Thymus (tissue), 11 donors: ENCODE measurements around the gene ZNF519. TPM values are rescaled to one million over a fixed set of nuclear protein-coding genes. Genes with fewer than 3 reads are reported as not detected.
"Not testable (repeated sequence)": the region's sequence is repeated elsewhere in the genome, so short reads cannot be mapped to it uniquely, and the experiment has no call there.

ENCODE experiments used
- DNase-seq, 9 donors: peaks; one replicate each; pipeline ENCODE4 v3.0.0-alpha.2; 2013; ENCODE audit warnings: low spot score in 9 of 9, low read depth in 6 of 9, missing footprints in 1 of 9
- H3K27ac ChIP-seq, 2 donors: one replicate each; pipeline ENCODE4 v1.5.1; 2013; ENCODE audit warnings: control low read depth in 1 of 2, low read depth in 1 of 2, low read length in 1 of 2, mild to moderate bottlenecking in 1 of 2, moderate library complexity in 1 of 2
- H3K27me3 ChIP-seq, 2 donors: one replicate each; pipeline ENCODE4 v1.5.1; 2013; ENCODE audit warnings: low read length in 1 of 2; ENCODE audit not compliant: control insufficient read depth in 2 of 2, insufficient read depth in 1 of 2
- H3K36me3 ChIP-seq, 2 donors: one replicate each; pipeline ENCODE4 v1.5.1; 2013; ENCODE audit warnings: low read length in 1 of 2, mild to moderate bottlenecking in 1 of 2, moderate library complexity in 1 of 2; ENCODE audit not compliant: control insufficient read depth in 2 of 2, insufficient read depth in 2 of 2
- H3K4me1 ChIP-seq, 2 donors: one replicate each; pipeline ENCODE4 v1.5.1; 2013; ENCODE audit warnings: low read length in 2 of 2; ENCODE audit not compliant: control insufficient read depth in 2 of 2, insufficient read depth in 2 of 2
- H3K4me3 ChIP-seq, 2 donors: one replicate each; pipeline ENCODE4 v1.5.1; 2013; ENCODE audit warnings: low read length in 2 of 2, control low read depth in 1 of 2, mild to moderate bottlenecking in 1 of 2
- H3K9me3 ChIP-seq, 2 donors: one replicate each; pipeline ENCODE4 v1.5.1; 2013; ENCODE audit warnings: low read length in 1 of 2, mild to moderate bottlenecking in 1 of 2; ENCODE audit not compliant: control insufficient read depth in 2 of 2, insufficient read depth in 1 of 2
- WGBS: extraction: QIAGEN DNeasy Blood & Tissue Kit; methylation state at CpG from one replicate; pipeline ENCODE4 v1.1.7; 2013; 5-methylcytosine and 5-hydroxymethylcytosine counted together
- polyA plus RNA-seq: library from polyadenylated mRNA; stranded (reverse); fragments of 200-250 nt; gene quantifications from one replicate; pipeline ENCODE4 v1.2.3, GENCODE V29; 2013
- total RNA-seq: library from RNA; stranded (reverse); fragments of 120-200 nt; gene quantifications from one replicate; pipeline ENCODE4 v1.2.4, GENCODE V29; 2013
- donor health status: healthy.

ZNF519 gene
- total and polyA plus RNA-seq, 2 donors: 2.8 to 7.7 TPM

DNA sequence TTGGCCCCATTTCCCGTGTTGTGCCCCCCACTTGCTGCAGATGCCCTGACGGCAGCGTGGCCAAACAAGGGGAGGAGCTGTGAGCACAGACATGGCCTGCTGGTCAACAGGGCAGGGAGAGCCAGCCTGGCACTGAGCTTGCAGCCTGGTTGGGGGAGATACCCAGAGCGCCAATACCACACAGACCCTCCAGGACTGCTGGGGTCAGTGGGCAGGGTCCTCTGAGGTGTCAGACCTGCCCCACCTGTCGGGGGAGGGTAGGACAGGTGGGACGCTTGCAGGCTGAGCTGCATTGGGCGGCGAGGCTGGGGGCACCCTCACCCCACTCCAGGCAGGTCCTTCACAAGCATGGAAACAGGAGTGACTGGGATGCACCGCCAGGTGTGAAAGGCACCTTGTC is 9.9 kb upstream of the ZNF519 start:
- DNase-seq, H3K4me1 ChIP-seq, H3K27me3 ChIP-seq, H3K36me3 ChIP-seq, H3K27ac ChIP-seq, H3K9me3 ChIP-seq, H3K4me3 ChIP-seq: not testable (repeated sequence)
- WGBS: 92% methylated on average over 9 of the region's 9 CpGs

DNA sequence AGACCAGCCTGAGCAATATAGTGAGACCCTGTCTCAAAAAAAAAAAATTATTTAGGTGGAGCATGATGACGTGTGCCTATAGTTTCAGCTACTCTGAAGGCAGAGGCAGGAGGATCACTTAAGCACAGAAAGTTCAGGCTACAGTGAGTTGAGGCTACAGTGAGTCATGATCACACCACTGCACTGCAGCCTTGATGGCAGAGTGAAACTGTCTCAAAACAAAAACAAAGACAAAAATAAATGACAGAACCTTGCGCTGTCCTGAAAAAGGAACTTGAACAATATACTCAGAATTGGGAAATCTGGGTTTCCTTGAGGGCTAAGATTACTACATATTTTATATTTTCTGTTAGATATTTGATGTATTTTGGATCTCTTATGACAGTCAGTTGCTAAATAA is 7.3 kb upstream of the ZNF519 start:
- H3K27ac ChIP-seq, H3K4me3 ChIP-seq, H3K36me3 ChIP-seq, H3K4me1 ChIP-seq, H3K9me3 ChIP-seq, DNase-seq, H3K27me3 ChIP-seq: not testable (repeated sequence)
- 90% methylated on average over 2 of the region's 2 CpGs for WGBS

DNA sequence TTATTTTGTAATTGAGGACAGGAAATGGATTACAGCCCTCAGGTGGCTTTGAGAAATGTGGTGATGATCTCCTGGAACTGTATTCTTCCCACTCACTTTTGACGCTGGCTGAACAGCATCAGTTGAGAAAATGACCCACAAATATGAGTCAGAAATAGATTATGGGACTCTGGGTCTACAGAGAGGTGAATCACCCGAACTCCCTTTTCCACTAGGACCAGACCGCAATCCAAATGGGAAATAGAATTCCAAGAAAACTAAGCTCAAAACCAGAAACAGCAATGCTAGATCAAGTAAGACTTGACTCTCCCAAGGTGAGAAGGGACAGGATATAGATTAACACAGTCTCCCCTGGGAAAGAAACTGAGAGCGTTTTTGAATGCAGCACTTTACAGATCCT is 5.7 kb upstream of the ZNF519 start:
- not testable (repeated sequence) for H3K36me3 ChIP-seq, H3K27me3 ChIP-seq, DNase-seq, H3K9me3 ChIP-seq, H3K27ac ChIP-seq, H3K4me3 ChIP-seq, H3K4me1 ChIP-seq
- WGBS: 90% methylated on average over 4 of the region's 4 CpGs

DNA sequence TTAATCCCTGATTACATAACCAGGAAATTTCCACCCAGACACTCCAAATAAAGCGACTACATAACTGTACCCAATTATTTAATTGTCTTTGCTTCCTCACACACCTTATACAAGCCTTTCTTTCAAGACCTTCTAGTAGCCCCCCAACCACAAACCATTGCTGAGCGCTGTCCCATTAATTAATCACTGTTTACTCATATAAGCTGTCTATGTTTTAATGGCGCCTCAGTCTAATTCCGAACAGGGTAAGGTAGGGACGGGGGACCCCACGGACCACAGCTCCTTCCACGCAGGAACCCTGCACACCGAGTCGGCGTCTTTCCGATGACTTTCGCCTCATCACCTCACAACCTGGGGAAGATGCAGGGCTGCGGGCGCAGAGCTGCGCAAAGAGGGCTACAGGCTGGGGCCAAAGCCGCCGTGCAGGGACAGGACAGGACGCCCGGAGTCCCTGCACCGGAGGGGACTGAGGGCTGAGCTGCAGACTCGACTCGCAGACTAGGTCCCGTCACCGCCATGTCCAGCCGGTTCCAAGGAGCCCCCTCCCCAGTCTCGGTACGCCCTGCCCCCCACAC is 452 bp downstream of the ZNF519 start:
- 1% methylated on average over 22 of the region's 27 CpGs for WGBS
- H3K27ac ChIP-seq, H3K4me1 ChIP-seq, DNase-seq, H3K36me3 ChIP-seq, H3K27me3 ChIP-seq, H3K9me3 ChIP-seq: not testable (repeated sequence)
- H3K4me3 ChIP-seq: peak overlapping the region; percentile 60 to 65

DNA sequence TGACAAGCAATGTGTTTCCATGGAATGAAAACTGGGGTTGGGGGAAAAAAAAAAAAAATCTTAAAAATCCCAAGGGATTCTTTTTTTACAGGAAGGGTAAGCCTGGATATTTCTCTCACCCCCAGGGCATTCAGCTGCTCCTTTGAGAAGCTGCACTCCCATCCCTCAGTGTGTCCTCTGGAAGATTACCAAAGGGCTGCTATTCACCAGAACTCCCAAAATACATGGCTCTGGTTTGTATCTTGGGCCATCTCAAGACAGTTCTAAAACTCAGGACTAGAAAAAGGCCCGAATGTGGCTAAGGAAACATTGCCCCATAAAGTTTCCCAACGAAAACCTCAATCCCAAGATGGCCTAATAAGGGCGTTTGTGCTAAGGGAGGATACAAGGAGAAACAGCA is 1.4 kb downstream of the ZNF519 start:
- not testable (repeated sequence) for H3K27me3 ChIP-seq, H3K9me3 ChIP-seq, H3K4me3 ChIP-seq, H3K36me3 ChIP-seq, DNase-seq, H3K27ac ChIP-seq, H3K4me1 ChIP-seq
- WGBS: 89% methylated on average over 2 of the region's 3 CpGs

DNA sequence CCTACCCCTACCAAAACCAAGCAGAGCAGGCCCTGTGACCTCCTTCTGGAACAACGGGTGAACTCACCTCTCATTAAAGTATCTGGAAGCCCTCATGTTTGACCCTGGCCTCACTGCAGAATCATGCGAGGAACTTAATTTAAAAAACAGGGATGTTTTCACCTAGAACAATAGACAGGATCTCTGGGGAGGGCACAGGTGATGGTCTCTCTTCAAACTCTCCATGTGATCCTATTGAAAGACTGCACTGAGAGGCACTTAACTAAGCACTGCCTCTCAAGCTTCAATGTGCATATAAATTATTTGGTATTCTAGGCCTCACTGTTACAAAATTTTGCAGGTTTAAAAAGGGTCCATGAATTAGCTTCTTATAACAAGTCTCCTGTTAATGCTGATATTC is 7.5 kb downstream of the ZNF519 start:
- 93% methylated on average over 2 of the region's 2 CpGs for WGBS
- Histone ChIP-seq H3K4me3 (no peak overlapping the region), H3K27me3 (no peaks in the 10 kb centered on the region), H3K36me3 (no peaks in the 10 kb centered on the region), H3K27ac (no peak overlapping the region), H3K9me3 (no peaks in the 10 kb centered on the region), H3K4me1 (no peaks in the 10 kb centered on the region)
- no peak for DNase-seq

DNA sequence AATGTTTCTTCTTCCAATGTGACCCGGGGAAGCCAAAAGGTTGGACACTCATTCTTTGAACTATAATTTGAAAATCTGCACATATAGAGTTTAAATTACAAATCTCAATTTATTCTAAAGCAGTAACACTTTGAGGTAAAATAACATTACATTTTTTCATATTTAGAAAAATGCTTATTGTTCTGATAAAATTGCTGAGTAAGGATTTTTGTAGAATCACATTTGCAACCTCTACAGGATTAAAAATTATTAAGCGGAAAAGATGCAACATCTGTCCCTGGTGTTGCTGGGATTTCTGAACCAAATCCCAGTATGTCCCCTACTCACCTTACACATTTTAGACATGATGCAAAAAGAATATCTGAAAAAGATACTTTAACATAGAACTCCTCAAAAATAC is 10.1 kb downstream of the ZNF519 start:
- WGBS: 99% methylated on average over 2 of the region's 2 CpGs
- no peak for DNase-seq
- H3K36me3 ChIP-seq: no peaks in the 10 kb centered on the region

DNA sequence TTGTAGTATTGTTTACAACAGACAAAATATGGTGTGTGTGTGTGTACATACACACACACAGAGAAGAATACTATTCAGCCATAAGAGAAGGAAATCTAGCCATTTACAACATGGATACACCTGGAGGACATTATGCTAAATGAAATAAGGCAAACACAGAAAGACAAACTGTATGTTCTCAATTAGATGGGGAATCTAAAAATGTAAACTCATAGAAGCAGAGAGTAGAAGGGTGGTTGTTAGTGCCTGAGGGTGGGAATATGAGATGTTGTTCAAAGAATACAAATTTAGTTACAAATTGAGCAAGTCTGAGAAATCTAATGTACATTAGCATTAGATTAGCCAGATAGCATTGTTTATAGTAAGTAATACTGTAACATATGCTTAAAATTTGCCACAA is 11.3 kb downstream of the ZNF519 start:
- Histone ChIP-seq H3K36me3 (no peaks in the 10 kb centered on the region), H3K4me1 (no peaks in the 10 kb centered on the region), H3K27me3 (no peaks in the 10 kb centered on the region), H3K27ac (no peak overlapping the region), H3K4me3 (no peak overlapping the region), H3K9me3 (no peaks in the 10 kb centered on the region)
- no peak for DNase-seq

More for the DNA sequence above, 10.1 kb downstream of the ZNF519 start:
- Histone ChIP-seq H3K4me3 (no peak overlapping the region), H3K27ac (no peak overlapping the region), H3K27me3 (no peaks in the 10 kb centered on the region), H3K4me1 (no peaks in the 10 kb centered on the region), H3K9me3 (no peaks in the 10 kb centered on the region)

DNA sequence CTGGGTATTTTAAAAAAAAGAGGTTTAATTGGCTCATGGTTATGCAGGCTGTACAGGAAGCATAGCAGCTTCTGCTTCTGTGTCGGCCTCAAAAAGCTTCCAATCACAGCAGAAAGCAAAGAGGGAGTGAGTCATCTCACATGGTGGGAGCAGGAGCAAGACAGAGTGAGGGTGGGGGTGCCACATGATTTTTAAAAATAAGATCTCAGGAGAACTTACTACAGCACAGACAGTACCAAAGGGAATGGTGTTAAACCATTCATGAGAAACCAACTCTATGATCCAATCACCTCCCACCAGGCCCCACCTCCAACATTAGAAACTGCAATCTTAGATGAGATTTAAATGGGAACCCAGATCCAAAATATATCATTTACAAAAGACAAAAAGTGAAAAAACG is 14.6 kb downstream of the ZNF519 start:
- no peak for DNase-seq
- Histone ChIP-seq H3K4me3 (no peak overlapping the region), H3K27me3 (no peaks in the 10 kb centered on the region), H3K36me3 (no peaks in the 10 kb centered on the region), H3K9me3 (no peaks in the 10 kb centered on the region), H3K4me1 (no peaks in the 10 kb centered on the region), H3K27ac (no peak overlapping the region)
- 95% methylated on average over 2 of the region's 2 CpGs for WGBS

DNA sequence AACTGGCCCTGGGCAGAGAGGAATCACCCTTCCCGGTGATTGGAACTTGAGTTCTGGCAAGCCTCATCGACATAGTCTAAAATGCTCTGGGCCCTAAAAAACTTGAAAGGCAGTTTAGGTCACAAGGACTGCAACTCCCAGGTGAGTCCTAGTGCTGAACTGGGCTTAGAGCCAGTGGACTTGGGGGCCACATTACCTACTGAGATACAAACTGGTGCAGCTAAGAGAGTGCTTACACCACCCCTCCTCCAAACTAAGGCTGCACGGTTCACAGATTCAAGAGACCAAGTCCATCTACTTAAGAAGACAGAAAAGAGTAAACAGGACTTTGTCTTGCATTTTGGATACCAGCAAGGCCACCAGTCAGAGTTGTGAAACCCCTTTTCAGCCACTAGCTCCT is 25.3 kb downstream of the ZNF519 start:
- no peak for DNase-seq
- Histone ChIP-seq H3K4me1 (no peaks in the 10 kb centered on the region), H3K27ac (no peak overlapping the region), H3K27me3 (no peaks in the 10 kb centered on the region), H3K4me3 (no peak overlapping the region), H3K9me3 (peaks cover 1 to 11% of the 10 kb centered on the region in 2 donors), H3K36me3 (peaks cover 0 to 2% of the 10 kb centered on the region in 2 donors)
- 66% methylated on average over 3 of the region's 3 CpGs for WGBS
